ENCODE measurements around the gene INPP5F.

DNA sequence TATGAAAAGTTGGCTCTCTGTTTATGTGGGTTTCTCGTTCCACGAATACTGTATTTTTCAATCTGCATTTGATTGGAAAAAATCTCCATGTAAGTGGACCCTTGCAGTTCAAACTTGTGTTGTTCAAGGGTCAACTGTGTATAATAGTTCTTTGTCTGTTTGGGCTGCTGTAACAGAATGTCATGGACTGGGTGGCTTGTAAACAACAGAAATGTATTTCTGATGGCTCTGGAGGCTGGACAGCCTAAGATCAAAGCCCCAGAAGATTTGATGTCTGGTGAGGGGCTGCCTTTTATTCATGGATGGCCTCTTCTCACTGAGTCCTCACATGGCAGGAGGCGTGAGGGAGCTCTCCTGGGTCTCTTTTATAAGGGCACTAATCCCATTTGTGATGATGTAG, 36.2 kb downstream of the INPP5F start:
- TF ChIP-seq, protein P1, sequence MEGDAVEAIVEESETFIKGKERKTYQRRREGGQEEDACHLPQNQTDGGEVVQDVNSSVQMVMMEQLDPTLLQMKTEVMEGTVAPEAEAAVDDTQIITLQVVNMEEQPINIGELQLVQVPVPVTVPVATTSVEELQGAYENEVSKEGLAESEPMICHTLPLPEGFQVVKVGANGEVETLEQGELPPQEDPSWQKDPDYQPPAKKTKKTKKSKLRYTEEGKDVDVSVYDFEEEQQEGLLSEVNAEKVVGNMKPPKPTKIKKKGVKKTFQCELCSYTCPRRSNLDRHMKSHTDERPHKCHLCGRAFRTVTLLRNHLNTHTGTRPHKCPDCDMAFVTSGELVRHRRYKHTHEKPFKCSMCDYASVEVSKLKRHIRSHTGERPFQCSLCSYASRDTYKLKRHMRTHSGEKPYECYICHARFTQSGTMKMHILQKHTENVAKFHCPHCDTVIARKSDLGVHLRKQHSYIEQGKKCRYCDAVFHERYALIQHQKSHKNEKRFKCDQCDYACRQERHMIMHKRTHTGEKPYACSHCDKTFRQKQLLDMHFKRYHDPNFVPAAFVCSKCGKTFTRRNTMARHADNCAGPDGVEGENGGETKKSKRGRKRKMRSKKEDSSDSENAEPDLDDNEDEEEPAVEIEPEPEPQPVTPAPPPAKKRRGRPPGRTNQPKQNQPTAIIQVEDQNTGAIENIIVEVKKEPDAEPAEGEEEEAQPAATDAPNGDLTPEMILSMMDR (IDR thresholded peaks at IDR 0.05), result no peak
- TF ChIP-seq EP300 (IDR thresholded peaks at IDR 0.05) (no peak), POLR2A (IDR thresholded peaks at IDR 0.05) (no peak)

Measured in tibial nerve (tissue), 4 donors.